GM06990 (cell line): ENCODE data around the gene REXO1.

ENCODE experiments used
- DNase-seq: peaks from one replicate; pipeline ENCODE4 v3.0.0-alpha.2; 2011; ENCODE audit not compliant: insufficient read length; ENCODE audit errors: extremely low read depth
- H3K27me3 ChIP-seq: replicated peaks from 2 replicates; pipeline ENCODE4 v1.6.0; 2011; ENCODE audit warnings: low read length; ENCODE audit not compliant: control insufficient read depth, insufficient read depth
- H3K36me3 ChIP-seq: 2 replicates; pipeline ENCODE4 v1.5.1; 2011; ENCODE audit warnings: low read length; ENCODE audit not compliant: control insufficient read depth, insufficient read depth
- H3K4me3 ChIP-seq: replicated peaks from 2 replicates; pipeline ENCODE4 v1.5.1; 2011; ENCODE audit warnings: low read depth, mild to moderate bottlenecking, control low read depth, low read length
- TF ChIP-seq, protein P1 (sequence below): IDR thresholded peaks from 2 replicates; pipeline ENCODE4 v1.5.1; 2011; ENCODE audit warnings: low read length, control low read depth, mild to moderate bottlenecking, inconsistent platforms; ENCODE audit not compliant: insufficient read depth, poor library complexity, severe bottlenecking

Gene REXO1

DNA sequence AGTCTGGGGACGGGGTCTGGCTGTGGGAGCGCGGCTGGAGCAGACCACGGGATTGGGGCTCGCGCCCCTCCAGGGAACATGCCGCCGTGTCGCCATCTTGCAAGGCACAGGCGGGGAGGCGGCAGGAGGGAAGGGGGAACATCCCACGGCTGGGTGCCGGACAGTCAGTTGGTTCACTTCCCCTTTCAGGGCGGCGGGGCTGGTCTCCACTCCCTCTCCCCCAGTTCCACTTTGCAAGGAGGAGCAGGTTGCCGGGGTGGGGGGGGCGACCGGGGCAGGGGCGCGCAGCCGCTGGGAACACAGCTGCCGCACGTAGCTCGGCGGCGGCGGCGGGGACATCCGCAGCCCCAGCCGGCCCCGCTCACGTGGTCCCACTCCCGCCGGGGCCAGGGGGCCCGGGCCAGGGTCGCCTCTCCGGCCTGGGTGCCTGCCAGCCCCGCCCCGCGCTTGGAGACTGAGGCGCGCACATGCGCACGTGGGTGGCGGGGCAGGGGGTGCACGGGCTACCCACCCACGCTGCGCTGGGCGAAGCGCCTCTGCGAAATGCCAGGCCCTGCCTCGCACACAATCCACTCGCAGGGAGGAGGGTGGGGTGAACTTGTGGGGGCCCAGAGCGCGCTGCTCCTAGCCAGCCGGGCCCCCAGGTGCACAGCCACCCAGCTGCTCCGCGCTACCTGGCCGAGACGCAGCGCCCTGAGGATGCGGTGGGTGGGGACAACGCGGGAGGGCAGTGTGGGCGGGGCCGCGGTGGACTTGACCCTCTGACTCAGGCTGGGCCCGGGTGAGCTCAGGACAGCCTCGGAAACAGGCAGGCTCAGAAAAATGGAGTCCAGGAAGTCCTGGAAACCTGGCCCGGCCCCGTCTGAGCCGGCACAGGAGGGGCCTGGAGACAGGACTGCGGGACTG lies 8.7 kb upstream of the REXO1 start:
- Histone ChIP-seq H3K36me3 (no peaks in the 10 kb centered on the region), H3K27me3 (no peaks in the 10 kb centered on the region), H3K4me3 (peak overlapping the region; percentile 75)
- DNase-seq: peak; percentile 80
- TF ChIP-seq, protein P1, sequence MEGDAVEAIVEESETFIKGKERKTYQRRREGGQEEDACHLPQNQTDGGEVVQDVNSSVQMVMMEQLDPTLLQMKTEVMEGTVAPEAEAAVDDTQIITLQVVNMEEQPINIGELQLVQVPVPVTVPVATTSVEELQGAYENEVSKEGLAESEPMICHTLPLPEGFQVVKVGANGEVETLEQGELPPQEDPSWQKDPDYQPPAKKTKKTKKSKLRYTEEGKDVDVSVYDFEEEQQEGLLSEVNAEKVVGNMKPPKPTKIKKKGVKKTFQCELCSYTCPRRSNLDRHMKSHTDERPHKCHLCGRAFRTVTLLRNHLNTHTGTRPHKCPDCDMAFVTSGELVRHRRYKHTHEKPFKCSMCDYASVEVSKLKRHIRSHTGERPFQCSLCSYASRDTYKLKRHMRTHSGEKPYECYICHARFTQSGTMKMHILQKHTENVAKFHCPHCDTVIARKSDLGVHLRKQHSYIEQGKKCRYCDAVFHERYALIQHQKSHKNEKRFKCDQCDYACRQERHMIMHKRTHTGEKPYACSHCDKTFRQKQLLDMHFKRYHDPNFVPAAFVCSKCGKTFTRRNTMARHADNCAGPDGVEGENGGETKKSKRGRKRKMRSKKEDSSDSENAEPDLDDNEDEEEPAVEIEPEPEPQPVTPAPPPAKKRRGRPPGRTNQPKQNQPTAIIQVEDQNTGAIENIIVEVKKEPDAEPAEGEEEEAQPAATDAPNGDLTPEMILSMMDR: no peak

DNA sequence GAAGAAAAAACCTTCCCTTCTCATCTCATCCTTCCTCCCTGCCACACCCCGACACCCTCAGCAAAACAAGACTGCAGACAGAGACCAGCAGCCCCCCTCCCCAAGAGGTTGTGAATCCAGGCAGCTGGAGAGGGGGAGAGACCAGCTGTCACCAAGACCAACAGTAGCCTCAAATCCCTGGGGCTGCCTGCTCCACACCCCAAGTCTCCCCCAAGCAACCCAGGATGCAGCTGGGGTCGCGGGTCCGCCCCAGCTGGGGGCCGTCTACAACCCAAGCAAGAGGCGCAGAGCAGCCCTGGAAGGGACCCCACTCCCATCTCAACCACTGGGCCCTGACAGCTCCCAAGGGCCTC lies 8.0 kb upstream of the REXO1 start:
- H3K4me3 ChIP-seq: peak overlapping the region; percentile 75
- no peak for DNase-seq

DNA sequence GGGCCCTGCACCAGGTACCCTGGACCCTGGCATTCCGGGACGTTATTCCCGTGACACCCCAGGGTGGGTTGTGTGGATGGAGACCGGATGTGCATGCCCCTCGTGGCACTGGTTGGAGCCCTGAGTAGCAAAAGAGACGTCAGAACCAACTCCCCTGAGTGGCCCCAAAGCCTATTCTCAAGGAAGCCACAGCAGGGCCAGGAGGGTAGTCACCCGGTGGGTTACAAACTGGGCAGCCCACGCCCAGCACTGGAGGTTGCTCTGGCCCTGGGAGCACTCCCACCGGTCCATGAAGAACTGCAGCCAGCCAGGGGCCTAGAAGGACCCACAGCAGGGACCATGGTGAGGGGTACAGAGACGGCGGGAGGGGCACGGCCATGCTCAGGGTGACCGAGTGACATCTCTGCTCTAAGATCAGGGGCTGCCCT lies 7.6 kb upstream of the REXO1 start:
- peak overlapping the region; percentile 75 for H3K4me3 ChIP-seq
- TF ChIP-seq, protein P1: no peak
- no peak for DNase-seq

More for the DNA sequence above, 8.0 kb upstream of the REXO1 start:
- Histone ChIP-seq H3K36me3 (no peaks in the 10 kb centered on the region), H3K27me3 (no peaks in the 10 kb centered on the region)
- TF ChIP-seq, protein P1: no peak

DNA sequence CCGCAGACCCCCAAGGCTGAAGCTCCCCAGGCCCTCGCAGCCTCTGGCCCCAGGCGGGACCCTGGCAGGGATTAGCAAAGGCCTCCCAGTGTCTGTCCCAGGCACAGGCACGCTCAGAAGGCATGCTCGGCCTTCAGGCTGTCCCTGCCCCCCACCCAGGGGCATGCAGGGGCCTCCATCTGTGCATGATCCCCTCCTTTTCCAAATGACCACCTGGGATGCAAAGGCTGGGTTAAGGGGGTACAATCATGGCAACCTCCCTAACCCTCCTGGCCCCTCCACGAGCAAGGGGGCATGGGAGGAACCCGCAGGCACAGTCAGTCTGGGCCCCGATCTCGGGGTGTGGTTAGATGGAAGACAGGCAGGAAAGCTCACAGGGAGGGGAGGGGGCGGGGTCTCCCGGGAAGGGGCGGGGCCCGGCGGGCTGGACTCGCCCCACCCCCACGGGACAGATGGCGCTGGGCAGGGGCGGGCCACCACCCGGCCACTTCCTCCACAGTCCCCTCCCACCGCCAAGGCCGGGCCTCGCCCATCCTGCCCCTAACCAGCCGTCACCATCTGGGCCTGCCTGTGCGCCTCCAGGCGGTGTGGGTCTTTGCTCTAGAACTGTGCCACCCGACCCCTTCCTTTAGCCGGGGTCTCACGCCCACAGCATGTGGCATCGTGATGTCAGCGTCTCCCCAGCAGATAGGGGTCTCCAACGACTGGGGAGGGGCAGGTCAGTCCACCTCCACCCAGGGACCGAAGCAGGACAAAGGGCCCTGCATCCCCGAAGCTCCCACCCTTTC lies 7.0 kb upstream of the REXO1 start:
- H3K36me3 ChIP-seq: no peaks in the 10 kb centered on the region
- TF ChIP-seq, protein P1: peak; percentile 15
- H3K27me3 ChIP-seq: no peaks in the 10 kb centered on the region
- peak; percentile 88 for DNase-seq
- peak overlapping the region; percentile 75 for H3K4me3 ChIP-seq

More for the DNA sequence above, 7.6 kb upstream of the REXO1 start:
- no peaks in the 10 kb centered on the region for H3K27me3 ChIP-seq
- H3K36me3 ChIP-seq: no peaks in the 10 kb centered on the region

DNA sequence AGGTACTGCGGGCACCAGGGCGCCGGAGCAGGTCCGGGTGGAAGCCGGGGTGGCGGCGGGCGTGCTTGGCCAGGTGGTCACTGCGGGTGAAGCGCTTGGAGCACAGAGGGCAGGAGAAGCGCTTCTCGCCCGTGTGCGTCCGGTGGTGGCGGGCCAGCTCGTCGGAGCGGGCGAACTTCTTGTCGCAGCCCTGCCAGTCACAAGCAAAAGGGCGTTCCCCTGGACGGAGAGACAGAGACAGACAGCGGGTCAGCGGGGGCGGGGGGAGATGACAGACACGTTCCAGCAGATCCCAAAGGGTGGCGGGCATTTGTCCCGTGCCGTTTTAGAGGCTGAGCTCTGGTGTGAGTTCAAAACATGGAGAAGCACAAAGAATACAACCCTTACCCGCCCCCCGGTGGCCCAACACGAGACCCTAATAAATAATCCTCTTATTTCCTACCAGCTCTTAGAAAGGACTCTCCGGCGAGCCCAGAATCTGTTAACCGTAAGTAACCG lies 6.3 kb upstream of the REXO1 start:
- no peak for DNase-seq
- no peak overlapping the region for H3K4me3 ChIP-seq
- no peaks in the 10 kb centered on the region for H3K36me3 ChIP-seq
- H3K27me3 ChIP-seq: no peaks in the 10 kb centered on the region
- TF ChIP-seq, protein P1: no peak
